TTC549 (cell line): ENCODE measurements around the gene NR1H3.

ENCODE experiments used
- FAIRE-seq: peaks from 2 replicates; lab custom pipeline; 2012; peaks lifted over from hg19 to GRCh38; lab: Jason Lieb, UNC

Gene NR1H3

GRCh38 chr11:47244448-47245350, 13.1 kb upstream of the NR1H3 start:
- no peak for FAIRE-seq

GRCh38 chr11:47245611-47246357, 12.0 kb upstream of the NR1H3 start:
- no peak for FAIRE-seq

- no peak for FAIRE-seq
Observed at GRCh38 chr11:47247502-47247901, 10.3 kb upstream of the NR1H3 start.

GRCh38 chr11:47248304-47248663, 9.5 kb upstream of the NR1H3 start:
- no peak for FAIRE-seq

GRCh38 chr11:47248664-47249377, 9.0 kb upstream of the NR1H3 start, which contains the start of gene ACP2:
ACP2 (minus strand) TSS chr11:47248814; CDS start chr11:47248789, 25 bp downstream.
- FAIRE-seq, result no peak

- FAIRE-seq, result no peak
Observed at GRCh38 chr11:47249378-47249715, 8.4 kb upstream of the NR1H3 start.

- FAIRE-seq, result no peak
Observed at GRCh38 chr11:47251751-47252150, 6.0 kb upstream of the NR1H3 start.

GRCh38 chr11:47253660-47254059, 4.1 kb upstream of the NR1H3 start:
- FAIRE-seq, result no peak

GRCh38 chr11:47254386-47254785, 3.4 kb upstream of the NR1H3 start:
- FAIRE-seq, result no peak

GRCh38 chr11:47256374-47256773, 1.4 kb upstream of the NR1H3 start:
- no peak for FAIRE-seq

GRCh38 chr11:47257177-47257516, 649 bp upstream of the NR1H3 start:
- no peak for FAIRE-seq

GRCh38 chr11:47258317-47258902, 614 bp downstream of the NR1H3 start:
- FAIRE-seq, result no peak

GRCh38 chr11:47259232-47259977, 1.6 kb downstream of the NR1H3 start:
- no peak for FAIRE-seq

GRCh38 chr11:47260366-47260765, 2.6 kb downstream of the NR1H3 start:
- no peak for FAIRE-seq

GRCh38 chr11:47261291-47261800, 3.5 kb downstream of the NR1H3 start:
- FAIRE-seq, result no peak

- no peak for FAIRE-seq
Observed at GRCh38 chr11:47264119-47264518, 6.3 kb downstream of the NR1H3 start.

GRCh38 chr11:47264521-47264920, 6.7 kb downstream of the NR1H3 start:
- no peak for FAIRE-seq

GRCh38 chr11:47267876-47268275, 10.1 kb downstream of the NR1H3 start:
- FAIRE-seq, result no peak

GRCh38 chr11:47268448-47269001, 10.7 kb downstream of the NR1H3 start:
- no peak for FAIRE-seq

GRCh38 chr11:47269002-47269828, 11.4 kb downstream of the NR1H3 start:
- no peak for FAIRE-seq
